ENCODE results near the gene STRN.
A peak's percentile ranks its signal among the peaks of the same experiment; 100 is the strongest.
"Not testable (repeated sequence)": the region's sequence is repeated elsewhere in the genome, so short reads cannot be mapped to it uniquely, and the experiment has no call there.

The STRN gene, protein sequence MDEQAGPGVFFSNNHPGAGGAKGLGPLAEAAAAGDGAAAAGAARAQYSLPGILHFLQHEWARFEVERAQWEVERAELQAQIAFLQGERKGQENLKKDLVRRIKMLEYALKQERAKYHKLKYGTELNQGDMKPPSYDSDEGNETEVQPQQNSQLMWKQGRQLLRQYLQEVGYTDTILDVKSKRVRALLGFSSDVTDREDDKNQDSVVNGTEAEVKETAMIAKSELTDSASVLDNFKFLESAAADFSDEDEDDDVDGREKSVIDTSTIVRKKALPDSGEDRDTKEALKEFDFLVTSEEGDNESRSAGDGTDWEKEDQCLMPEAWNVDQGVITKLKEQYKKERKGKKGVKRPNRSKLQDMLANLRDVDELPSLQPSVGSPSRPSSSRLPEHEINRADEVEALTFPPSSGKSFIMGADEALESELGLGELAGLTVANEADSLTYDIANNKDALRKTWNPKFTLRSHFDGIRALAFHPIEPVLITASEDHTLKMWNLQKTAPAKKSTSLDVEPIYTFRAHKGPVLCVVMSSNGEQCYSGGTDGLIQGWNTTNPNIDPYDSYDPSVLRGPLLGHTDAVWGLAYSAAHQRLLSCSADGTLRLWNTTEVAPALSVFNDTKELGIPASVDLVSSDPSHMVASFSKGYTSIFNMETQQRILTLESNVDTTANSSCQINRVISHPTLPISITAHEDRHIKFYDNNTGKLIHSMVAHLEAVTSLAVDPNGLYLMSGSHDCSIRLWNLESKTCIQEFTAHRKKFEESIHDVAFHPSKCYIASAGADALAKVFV
- 52.8 to 90.5 (median 77.0) reads per million in 3 experiments for total RNA-seq

GRCh38 chr2:36966370-36967235 lies at the start of gene STRN:
STRN (minus strand) TSS chr2:36966536; CDS start chr2:36966463, 73 bp downstream.
- peak; percentile 99 for DNase-seq

DNA sequence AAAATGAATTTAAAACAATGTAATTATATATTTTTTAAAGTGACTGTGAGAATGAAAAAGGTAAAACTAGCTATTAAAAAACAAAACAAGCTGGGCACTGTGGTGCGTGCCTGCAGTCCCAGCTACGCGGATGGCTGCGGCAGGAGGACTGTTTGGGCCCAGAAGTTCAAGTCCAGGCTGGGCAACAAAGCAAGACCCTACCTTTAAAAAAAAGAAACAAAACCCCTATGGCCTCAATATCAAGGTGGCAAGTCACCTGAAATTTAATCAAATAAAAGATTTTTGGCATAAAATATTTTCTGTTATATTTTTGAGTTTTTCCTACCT lies 46.9 kb upstream of the STRN start:
- DNase-seq, result no peak

- no peak for DNase-seq
These were observed 44.8 kb upstream of the STRN start for GRCh38 chr2:37011130-37011529.

DNA sequence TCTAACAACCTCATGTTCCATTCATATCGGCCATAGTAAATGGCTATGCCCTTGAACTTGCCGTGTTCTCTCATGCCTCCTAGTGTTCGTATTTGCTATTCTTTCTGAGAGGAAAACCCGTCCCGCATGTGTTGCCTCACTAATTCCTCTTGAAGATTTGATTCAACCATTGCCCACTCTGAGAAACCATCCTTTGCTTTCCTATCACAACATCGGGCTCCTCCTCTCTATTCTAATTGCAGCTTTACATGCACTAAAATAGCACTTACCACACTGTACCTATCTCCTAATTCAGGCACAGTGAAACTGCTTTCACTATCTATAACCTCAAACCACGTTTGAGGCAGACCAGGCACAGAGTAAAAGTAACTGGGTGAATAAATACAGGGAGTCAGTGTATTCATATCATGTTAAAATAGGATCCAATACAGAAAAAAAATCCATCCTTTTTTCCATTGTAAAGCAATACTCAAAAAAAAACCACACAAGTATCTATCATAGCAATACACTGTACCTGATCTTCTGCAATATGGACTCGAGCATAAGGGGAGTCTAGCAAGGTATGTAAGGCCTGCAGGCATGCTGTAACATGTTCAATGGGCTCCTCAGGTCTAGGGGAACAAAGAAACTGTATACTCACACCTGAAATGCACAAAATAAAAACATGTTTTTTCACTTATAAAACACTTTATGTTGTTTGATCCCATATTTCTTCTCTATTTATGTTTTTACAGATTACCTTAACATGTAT lies 39.0 kb upstream of the STRN start:
- peak; percentile 18 for DNase-seq

- DNase-seq, result no peak
These were observed 34.7 kb upstream of the STRN start for GRCh38 chr2:37000988-37001556.

- no peak for DNase-seq
These were observed 34.0 kb upstream of the STRN start for GRCh38 chr2:37000318-37000717.

DNA sequence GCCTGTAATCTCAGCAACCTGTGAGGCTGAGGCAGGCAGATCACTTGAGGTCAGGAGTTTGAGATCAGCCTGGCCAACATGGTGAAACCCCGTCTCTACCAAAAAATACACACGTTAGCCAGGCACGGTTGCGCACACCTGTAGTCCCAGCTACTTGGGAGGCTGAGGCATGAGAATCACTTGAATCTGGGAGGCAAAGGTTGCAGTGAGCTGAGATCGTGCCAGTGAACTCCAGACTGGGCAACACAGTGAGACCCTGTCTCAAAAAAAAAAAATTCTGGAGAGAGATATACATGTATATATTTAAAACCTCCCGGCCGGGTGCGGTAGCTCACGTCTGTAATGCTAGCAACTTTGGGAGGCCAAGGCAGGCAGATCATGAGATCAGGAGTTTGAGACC lies 33.1 kb upstream of the STRN start:
- DNase-seq, result not testable (repeated sequence)

DNA sequence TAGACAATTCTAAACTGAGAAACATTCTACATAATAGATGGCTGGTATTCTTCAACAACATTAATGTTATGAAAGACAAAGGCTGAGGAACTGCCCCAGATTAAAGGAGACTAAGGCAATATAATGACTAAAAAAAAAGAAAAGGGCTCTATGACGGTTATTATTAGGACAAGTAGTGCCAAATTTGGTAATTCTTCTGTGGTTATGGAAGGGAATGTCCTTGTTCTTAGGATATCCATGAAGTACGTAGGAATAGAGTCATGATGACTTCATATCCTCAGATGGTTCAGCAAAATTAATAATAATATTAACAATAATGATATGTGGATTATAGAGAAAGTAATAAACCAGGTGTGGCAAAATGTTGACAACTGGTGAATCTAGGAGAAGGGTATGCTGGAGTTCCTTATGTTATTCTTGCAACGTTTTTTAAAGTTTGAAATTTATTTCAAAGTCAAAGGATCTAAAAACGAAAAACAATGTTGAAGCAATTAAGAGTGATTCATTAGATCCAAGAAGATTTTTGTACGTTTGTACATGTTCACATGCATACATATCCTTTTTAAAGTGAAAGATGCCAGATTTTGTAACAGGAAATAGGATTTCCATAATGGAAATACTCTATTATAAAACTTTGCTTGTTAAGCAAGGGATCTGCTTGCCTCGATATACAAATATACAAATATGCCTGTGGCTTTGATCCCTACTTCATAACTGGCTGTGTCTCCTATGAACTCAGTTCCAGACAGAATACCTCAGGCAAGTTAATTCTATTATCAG lies 27.7 kb upstream of the STRN start:
- DNase-seq, result no peak

DNA sequence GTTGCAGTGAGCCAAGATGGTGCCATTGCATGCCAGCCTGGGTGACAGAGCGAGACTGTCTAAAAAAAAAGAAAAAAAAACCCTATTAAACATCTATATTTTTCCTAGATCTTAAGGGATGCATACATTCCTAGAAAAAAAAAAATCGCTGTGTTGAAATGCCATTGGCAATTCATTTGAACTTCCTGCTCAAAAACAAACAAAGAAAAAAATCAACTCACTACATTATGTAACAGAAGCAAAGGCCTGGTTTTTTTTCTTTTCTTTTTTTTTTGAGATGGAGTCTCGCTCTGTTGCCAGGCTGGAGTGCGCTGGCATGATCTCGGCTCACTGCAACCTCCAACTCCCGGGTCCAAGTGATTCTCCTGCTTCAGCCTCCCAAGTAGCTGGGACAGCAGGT lies 21.7 kb upstream of the STRN start:
- DNase-seq, result no peak

DNA sequence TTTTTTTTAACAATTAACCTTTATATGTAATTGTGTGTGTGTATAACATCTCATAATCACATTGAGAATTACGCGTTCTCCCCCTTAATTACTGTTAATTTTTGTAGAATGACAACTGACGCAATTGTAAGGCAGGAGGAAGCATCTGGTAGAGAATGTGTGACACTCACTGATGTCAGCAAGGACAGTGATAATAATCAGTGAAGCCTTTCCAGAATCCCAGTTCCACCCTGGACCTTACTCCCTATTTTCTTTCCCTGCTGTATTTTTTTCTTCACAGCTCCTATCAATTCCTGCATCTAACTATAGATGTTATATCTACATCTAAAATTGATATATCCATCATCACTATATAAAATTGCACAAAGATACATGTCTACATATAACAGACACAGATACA lies 16.1 kb upstream of the STRN start:
- DNase-seq, result no peak

DNA sequence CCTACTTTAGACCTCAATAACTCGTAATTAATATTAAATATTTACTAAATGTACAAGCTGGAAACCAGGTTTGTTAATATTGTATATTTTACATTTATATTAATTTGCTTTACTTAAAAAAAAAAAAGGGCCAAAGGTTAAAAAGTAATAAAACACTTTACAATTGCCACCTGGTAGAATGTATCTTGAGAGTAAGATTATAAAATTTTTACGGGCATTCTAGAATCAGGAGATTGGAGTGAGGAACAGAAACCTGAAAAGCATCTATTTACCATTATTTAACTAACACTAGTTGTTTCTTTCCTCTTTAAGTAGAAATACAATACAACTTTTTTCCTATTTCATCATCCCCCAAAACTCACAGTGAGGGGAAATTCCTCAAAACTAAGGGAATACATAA lies 15.6 kb upstream of the STRN start:
- no peak for DNase-seq

- not testable (repeated sequence) for DNase-seq
These were observed 12.7 kb upstream of the STRN start for GRCh38 chr2:36979007-36979406.

DNA sequence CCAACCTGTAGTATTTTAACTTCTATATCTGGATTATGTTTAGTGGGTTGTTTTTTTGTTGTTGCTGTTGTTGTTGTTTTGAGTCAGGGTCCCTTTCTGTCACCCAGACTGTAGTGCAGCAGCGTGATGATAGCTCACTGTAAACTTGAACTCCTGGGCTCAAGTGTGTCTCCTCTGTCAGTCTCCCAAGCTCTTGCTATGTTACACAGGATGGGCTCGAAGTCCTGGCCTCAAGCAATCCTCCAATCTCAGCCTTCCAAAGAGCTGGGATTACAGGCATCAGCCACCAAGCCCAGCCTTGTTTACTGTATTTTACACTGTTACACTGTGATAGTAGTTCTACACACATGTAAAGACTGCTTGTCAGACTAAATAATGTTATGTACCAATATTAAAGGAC lies 9.7 kb upstream of the STRN start:
- no peak for DNase-seq

DNA sequence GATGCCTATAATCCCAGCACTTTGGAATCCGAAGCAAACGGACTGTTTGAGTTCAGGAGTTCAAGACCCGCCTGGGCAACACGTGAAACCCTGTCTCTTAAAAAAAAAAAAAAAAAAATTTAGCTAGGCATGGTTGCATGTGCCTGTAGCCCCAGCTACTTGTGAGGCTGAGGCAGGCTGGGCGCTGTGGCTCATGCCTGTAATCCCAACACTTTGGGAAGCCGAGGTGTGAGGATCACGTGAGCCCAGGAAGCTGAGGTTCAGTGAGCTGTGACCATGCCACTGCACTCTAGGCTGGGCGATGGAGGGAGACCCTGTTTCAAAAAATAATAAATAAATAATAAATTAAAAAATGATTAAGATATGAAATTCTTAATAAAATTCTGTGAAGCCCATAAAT lies 9.0 kb upstream of the STRN start:
- DNase-seq, result no peak

DNA sequence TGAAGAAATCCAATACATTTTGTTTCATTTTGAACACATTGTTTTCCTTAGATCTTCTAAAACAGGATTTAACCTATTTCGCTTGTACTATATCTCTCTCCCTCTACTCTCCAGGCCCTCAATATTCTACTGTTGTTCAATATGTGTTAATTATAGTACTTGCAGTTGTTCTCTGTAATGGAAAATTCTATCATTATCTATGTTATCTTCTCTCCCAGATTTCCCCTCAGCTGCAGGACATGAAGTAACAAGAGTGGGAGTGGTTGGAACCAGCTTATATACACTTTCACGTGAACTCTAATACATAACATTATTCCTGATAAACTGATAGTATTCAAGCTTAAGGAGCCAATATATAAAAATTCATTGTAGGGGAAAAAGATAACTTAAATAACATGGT lies 7.0 kb upstream of the STRN start:
- no peak for DNase-seq

DNA sequence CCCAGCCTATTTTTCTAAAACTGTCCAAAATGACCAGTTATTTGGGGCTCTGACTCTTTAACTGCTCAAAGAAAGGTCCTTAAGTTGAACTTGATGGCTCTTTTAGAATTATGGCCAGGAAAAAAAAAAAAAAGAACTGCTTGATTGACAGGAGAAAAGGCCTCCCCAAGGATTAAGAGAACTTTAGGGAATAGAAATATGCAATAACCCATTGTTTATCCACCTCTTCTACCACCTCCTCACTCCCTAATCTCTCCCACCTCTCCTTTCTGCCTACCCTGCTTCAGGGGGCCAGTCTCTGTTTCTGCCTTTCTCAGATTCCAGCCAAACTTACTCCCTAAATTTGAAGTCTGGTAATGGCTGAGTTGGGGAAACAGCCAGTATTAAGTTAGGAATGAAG lies 5.7 kb upstream of the STRN start:
- no peak for DNase-seq

- DNase-seq, result no peak
These were observed 1.0 kb upstream of the STRN start for GRCh38 chr2:36967236-36967876.

- peak; percentile 4 for DNase-seq
These were observed 476 bp downstream of the STRN start for GRCh38 chr2:36965751-36966369.

- DNase-seq, result no peak
These were observed 1.1 kb downstream of the STRN start for GRCh38 chr2:36965206-36965605.

DNA sequence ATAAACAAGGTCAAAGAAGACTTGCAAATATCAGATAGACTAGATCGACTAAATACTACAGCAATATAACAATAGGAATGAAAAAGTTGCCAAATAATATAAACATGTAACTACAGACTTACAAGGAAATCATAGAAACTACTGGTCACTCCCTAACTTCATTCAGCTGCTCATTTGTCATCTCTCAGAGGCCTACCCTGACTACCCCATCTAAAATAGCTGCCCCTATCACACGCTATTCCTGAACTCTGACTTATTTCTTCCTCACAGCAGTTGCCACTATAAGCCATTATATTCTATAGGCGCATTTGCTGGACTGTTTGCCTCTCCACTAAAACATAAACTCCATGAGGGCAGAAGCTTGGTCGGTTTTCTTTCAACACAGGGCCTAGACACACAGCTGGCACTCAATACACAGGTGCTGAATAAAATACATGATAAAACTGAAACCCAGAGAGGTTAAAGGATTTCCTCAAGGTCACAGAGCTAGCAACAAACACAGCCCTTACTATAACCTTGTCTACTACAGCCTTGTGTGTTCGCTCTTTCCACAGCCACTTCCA lies 1.8 kb downstream of the STRN start:
- DNase-seq, result no peak

Measured in central memory CD4-positive, alpha-beta T cell (primary cell).